A673 (cell line): ENCODE measurements around the gene ETV3.

Experiments used
- CTCF ChIP-seq: fragments of 300-800, 200-600 bp; sonication (generic); conservative IDR thresholded peaks from 2 replicates; pipeline ENCODE4 v1.5.1; 2017; ENCODE audit warnings: low read depth, mild to moderate bottlenecking, antibody characterized with exemption, low read length, moderate library complexity, mixed read lengths
- EZH2 ChIP-seq: fragments of 200-600 bp; sonication (generic); IDR thresholded peaks from 2 replicates; pipeline ENCODE4 v1.6.1; 2017; ENCODE audit warnings: borderline replicate concordance, low read depth, mild to moderate bottlenecking, mixed read lengths, antibody characterized with exemption, low read length; ENCODE audit not compliant: poor library complexity, severe bottlenecking

GRCh38 chr1:157132616-157133167, 5.5 kb downstream of the ETV3 start:
- no peak for TF ChIP-seq CTCF
- TF ChIP-seq EZH2, result no peak
